Limb (tissue), 2 donors: Measurements from ENCODE around the gene VRTN.
"Not testable (repeated sequence)": the region's sequence is repeated elsewhere in the genome, so short reads cannot be mapped to it uniquely, and the experiment has no call there.

Source experiments
- DNase-seq, 2 donors: peaks; one replicate each; pipeline ENCODE4 v3.0.0-alpha.2; 2016; ENCODE audit errors: extremely low spot score in 2 of 2

VRTN gene

DNA sequence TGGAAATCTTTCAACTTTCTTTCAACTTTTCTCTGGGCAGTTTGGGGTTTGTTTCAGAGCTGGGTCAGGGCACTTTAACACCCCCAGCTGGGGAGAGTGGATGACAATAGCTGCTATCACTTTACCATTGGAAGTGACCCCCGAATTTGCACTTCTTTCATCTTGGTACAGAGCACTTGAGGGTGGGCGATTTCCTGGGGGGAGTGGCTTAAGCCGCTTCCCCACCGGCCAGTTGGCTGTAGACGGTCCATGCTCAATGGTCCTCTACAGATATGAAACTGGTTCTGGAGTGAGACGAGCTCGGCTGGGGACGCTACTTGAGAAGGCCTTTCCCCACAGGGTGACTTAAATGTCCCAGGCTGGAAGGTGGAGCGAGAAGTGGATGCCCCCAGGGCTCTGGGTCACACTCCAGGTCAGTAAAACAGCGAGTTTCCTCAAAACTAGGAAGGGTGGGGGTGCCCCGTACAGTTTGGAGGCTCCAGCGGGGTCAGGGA, at the start of gene VRTN:
Gene VRTN, plus strand, starts transcription at position 231 of the 494 bp plus-strand sequence. CDS start 8,313 bp downstream, outside the sequence.
- no peak for DNase-seq

DNA sequence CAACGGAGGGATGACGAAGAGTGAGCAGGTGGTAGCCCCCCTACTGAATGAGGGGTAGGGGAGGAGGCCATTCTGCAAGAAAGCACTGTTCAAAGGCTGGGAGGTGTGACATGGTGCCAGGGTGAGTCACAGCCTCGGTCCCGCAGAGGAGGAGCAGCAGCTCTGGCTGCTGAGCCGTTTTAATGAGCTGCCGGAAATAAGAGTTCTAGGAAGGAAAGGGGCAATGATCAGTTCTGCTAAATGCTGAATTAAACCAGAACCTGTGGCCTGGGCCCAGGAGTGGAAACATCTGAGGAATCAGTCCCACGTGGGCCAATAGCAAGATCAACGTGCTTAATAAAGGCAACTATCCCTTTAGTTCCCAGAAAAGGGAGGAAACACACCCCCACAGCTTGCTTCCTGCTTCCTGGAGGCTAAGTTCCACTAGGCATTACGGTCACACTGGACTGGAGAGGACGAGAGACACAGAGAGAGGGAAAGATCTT, 49.2 kb upstream of the VRTN start:
- DNase-seq = no peak

GRCh38 chr14:74301594-74302151, 46.6 kb upstream of the VRTN start:
- no peak for DNase-seq

DNA sequence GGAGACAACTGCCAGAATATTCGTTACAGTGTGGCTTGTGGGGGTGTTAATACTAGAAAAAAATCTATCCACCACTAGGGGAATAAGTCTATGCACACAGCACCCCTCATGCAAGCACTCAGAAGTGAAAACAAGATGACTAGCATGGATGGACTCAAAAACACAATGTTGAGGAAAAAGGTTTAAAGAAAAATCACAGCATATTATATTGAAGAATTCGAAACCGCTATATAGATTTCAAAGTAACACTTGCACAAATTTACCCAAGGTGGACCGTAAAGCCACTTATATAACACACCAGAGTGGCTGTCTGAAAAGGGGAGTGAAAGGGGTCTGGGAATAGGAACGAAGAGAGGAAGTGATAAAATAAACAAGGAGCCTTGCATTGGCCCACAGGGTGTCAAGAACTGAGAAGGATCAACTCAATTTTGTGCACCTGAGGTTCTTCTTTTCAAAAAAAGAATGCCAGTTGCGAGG, 46.1 kb upstream of the VRTN start:
- DNase-seq = peak in 1 of 2 donors; percentile 54

GRCh38 chr14:74302634-74303569, 45.4 kb upstream of the VRTN start, which contains the start of gene ABCD4:
Gene ABCD4, minus strand, starts transcription at chr14:74302934. Its CDS starts 22 bp downstream, at chr14:74302912.
- DNase-seq = peak; percentile 93 to 94

DNA sequence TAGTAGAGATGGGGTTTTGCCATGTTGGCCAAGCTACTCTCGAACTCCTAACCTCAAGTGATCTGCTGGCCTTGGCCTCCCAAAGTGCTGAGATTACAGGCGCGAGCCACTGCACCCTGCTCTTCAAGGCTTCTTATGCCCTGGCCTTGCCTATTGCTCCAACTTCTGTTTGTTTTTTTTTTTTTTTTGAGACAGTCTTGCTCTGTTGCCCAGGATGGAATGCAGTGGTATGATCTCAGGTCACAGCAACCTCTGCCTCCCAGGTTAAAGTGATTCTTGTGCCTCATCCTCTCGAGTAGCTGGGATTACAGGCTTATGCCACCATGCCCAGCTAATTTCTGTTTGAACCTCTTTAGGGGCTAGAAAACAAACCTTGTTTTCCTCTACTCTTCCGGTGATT, 39.6 kb upstream of the VRTN start:
- DNase-seq = no peak

- no peak for DNase-seq
These were observed 38.9 kb upstream of the VRTN start for GRCh38 chr14:74309125-74310022.

GRCh38 chr14:74312161-74312560, 36.1 kb upstream of the VRTN start:
- DNase-seq = no peak

GRCh38 chr14:74313601-74314000, 34.7 kb upstream of the VRTN start:
- DNase-seq = no peak

DNA sequence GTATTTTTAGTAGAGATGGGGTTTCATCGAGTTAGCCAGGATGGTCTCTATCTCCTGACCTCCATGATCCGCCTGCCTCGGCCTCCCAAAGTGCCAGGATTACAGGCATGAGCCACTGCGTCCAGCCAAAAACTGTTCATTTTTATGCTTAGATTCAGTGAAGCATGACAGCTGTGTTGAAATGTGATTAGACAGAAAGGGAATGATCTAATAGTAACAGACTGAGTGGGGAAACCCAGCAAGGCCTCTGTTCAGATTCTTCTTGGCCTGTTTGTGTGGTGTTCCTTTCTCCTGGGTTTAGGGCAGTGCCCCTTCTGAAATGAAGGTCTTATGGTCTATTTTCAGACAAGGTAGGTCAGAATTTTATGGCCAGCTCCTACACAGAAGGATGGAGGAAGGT, 33.7 kb upstream of the VRTN start:
- DNase-seq = no peak

GRCh38 chr14:74324931-74325361, 23.3 kb upstream of the VRTN start:
- peak in 1 of 2 donors; percentile 13 for DNase-seq

- DNase-seq = no peak
These were observed 22.8 kb upstream of the VRTN start for GRCh38 chr14:74325446-74325845.

DNA sequence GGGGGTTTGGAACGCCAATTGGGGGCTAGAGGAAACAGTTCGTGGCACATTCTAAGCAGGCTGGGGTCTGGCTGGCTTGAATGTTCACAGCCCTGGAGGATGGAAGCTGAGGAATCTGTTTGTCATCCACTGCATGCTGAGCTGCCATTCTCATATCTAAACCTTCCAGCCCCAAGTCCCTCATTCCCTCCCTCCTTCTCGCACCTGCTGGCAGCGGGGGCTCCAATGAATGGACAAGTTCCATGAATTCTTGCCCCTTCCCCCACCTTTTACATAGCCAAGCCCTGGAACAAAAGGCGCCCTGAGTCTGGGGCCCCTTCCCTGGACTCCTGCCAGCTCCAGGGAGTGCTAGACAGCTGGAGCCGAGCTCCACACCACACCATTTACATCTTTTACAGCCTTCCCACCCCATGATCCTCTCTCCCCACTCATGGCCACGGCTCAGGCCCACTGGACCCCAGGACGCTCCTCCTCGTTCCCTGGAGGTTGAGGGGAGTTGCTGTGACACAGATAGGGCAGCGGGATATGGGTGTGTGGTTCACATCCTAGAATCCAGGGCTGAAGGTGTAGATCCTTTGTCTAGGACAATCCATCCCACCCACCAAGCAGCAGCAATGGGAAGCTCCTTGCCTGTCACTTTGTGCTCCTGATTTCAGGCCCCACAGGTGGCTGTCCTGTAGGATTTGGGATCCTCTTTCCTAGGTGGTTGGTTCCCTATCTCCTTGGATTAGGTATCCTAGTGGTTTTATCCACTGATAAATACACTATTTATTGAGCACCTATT, 21.7 kb upstream of the VRTN start:
- DNase-seq = peak; percentile 52 to 83

GRCh38 chr14:74329950-74330552, 18.2 kb upstream of the VRTN start:
- not testable (repeated sequence) for DNase-seq

DNA sequence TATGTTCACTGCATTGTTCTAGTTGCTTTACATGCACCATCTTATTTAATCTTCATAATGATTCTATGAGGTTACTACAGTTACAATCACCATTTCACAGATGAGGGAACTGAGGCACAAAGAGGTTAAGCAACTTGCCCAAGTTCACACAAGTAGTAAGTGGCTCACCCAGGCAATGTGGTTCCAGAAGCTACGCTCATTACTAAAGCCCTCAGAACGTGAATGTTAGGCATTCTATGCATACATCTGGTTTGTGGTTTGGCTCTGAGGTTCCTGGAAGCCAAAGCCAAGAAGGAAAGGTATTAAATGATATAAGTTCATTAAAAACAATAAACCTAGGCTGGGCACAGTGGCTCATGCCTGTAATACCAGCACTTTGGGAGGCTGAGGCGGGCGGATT, 14.4 kb upstream of the VRTN start:
- DNase-seq = no peak

GRCh38 chr14:74346341-74346740, 1.9 kb upstream of the VRTN start:
- DNase-seq = no peak

- no peak for DNase-seq
These were observed 1.0 kb upstream of the VRTN start for GRCh38 chr14:74347097-74347794.

- DNase-seq = no peak
These were observed 523 bp upstream of the VRTN start for GRCh38 chr14:74347795-74348100.

DNA sequence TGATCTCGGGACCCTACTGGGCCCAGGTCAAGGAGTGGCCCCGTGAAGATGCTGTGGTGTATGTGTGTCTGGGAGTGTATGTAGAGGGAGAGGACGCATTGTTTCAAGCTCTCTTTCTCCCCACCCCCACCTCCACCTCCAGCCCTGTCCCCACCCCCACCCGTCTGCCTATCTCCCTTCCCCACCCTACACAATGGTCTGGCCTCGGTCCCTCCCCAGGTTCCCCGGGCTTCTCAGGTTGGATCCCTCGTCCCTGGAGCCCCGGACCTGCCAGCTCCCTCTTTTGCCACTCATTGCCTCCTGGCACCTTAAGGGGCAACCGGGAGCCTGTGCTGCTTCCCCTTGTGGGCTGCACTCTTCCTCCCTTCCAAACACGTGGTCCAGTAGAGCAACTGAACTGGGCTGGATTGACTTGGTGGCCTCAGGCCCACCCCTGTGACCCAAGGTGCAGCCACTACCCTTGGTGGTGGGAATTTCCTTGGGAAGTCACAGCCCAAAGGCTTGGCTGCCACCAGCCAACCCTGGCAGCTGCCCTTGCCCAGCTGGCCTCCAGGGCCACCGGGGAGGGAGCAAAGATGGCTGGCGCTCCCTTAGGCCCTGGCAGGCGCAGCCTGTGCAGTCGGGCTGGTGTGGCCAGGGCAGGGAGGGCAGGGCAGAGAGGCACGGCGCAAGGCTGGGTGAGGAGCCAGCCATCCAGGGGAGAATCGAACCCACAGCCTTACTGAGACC, 628 bp downstream of the VRTN start:
- DNase-seq = no peak
